ENCODE results near the gene VPS26C.

DNA sequence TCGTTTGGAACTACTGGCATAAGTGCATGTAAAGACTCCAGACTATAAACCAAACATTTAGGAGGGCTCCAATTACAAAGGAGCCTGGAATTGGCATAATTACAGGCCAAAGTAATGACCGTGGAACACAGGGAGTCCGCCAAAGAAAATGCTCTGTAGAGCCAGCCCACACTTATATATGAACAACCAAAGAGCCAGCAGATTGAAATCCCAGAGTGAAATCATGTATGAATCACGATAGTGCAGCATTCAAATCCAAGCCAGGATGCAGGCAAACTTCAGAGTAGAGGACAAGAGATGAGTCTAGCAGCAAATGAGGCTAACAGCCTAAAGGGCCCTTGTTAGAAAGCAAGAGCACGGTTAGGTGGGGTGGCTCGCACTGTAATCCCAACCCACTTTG, 13.1 kb downstream of the VPS26C start:
- TF ChIP-seq, protein P1, sequence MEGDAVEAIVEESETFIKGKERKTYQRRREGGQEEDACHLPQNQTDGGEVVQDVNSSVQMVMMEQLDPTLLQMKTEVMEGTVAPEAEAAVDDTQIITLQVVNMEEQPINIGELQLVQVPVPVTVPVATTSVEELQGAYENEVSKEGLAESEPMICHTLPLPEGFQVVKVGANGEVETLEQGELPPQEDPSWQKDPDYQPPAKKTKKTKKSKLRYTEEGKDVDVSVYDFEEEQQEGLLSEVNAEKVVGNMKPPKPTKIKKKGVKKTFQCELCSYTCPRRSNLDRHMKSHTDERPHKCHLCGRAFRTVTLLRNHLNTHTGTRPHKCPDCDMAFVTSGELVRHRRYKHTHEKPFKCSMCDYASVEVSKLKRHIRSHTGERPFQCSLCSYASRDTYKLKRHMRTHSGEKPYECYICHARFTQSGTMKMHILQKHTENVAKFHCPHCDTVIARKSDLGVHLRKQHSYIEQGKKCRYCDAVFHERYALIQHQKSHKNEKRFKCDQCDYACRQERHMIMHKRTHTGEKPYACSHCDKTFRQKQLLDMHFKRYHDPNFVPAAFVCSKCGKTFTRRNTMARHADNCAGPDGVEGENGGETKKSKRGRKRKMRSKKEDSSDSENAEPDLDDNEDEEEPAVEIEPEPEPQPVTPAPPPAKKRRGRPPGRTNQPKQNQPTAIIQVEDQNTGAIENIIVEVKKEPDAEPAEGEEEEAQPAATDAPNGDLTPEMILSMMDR (IDR thresholded peaks at IDR 0.05; ENCODE audit: low read length) = no peak
- TF ChIP-seq EZH2 (optimal IDR thresholded peaks at IDR 0.05; ENCODE audit: low read depth, low read length) = no peak
